ENCODE data around the gene ATG4A. TPM values are rescaled to one million over a fixed set of nuclear protein-coding genes. Genes with fewer than 3 reads are reported as not detected.

The ATG4A gene
- total RNA-seq, 1 donor, result 12.7 TPM

- TF ChIP-seq CTCF (IDR thresholded peaks at IDR 0.05; ENCODE audit: insufficient read depth, low read length), result peak; percentile 50
- no peak overlapping the region for H3K4me3 ChIP-seq (ENCODE audit: low read depth, low read length)
- no peak for DNase-seq (ENCODE audit: low read depth)
Observed at GRCh38 chrX:108138814-108139702, 47.5 kb downstream of the ATG4A start.

GRCh38 chrX:108148524-108148923 lies 56.9 kb downstream of the ATG4A start:
- DNase-seq (ENCODE audit: low read depth), result no peak
- H3K4me3 ChIP-seq (ENCODE audit: low read depth, low read length), result no peak overlapping the region
- no peak for TF ChIP-seq CTCF (IDR thresholded peaks at IDR 0.05; ENCODE audit: insufficient read depth, low read length)

GRCh38 chrX:108156082-108156481 lies 64.5 kb downstream of the ATG4A start:
- no peak for TF ChIP-seq CTCF (IDR thresholded peaks at IDR 0.05; ENCODE audit: insufficient read depth, low read length)
- no peak for DNase-seq (ENCODE audit: low read depth)
- no peak overlapping the region for H3K4me3 ChIP-seq (ENCODE audit: low read depth, low read length)

GRCh38 chrX:108156934-108157466 lies 65.4 kb downstream of the ATG4A start:
- TF ChIP-seq CTCF (IDR thresholded peaks at IDR 0.05; ENCODE audit: insufficient read depth, low read length), result no peak
- DNase-seq (ENCODE audit: low read depth), result no peak
- no peak overlapping the region for H3K4me3 ChIP-seq (ENCODE audit: low read depth, low read length)

- no peak for TF ChIP-seq CTCF (IDR thresholded peaks at IDR 0.05; ENCODE audit: insufficient read depth, low read length)
Observed at GRCh38 chrX:108157628-108158027, 66.0 kb downstream of the ATG4A start.

GRCh38 chrX:108159028-108159670 lies 67.6 kb downstream of the ATG4A start:
- no peak overlapping the region for H3K4me3 ChIP-seq (ENCODE audit: low read depth, low read length)
- no peak for DNase-seq (ENCODE audit: low read depth)
- TF ChIP-seq CTCF (IDR thresholded peaks at IDR 0.05; ENCODE audit: insufficient read depth, low read length), result no peak

More at GRCh38 chrX:108157628-108158027, 66.0 kb downstream of the ATG4A start:
- no peak overlapping the region for H3K4me3 ChIP-seq (ENCODE audit: low read depth, low read length)
- no peak for DNase-seq (ENCODE audit: low read depth)
